GM12891 (cell line): Measurements from ENCODE around the gene FASTKD3.

Experiments used
- PAX5 ChIP-seq: IDR thresholded peaks from 2 replicates; pipeline ENCODE4 v1.6.1; 2011; ENCODE audit warnings: low read length, moderate library complexity, mild to moderate bottlenecking; ENCODE audit not compliant: insufficient read depth, severe bottlenecking
- POLR2A ChIP-seq: IDR thresholded peaks from 2 replicates; pipeline ENCODE4 v1.6.1; 2011; ENCODE audit warnings: low read depth, low read length, control low read depth
- POLR2AphosphoS5 ChIP-seq: IDR thresholded peaks from 2 replicates; pipeline ENCODE4 v1.6.1; 2011; ENCODE audit warnings: low read depth, low read length, control low read depth
- POU2F2 ChIP-seq: IDR thresholded peaks from 2 replicates; pipeline ENCODE4 v1.6.1; 2011; ENCODE audit warnings: low read depth, mild to moderate bottlenecking, control low read depth, low read length, moderate library complexity
- SPI1 ChIP-seq: IDR thresholded peaks from 2 replicates; pipeline ENCODE4 v1.6.1; 2011; ENCODE audit warnings: low read depth, low read length, control low read depth

- TF ChIP-seq POLR2AphosphoS5 (no peak), PAX5 (no peak), POLR2A (no peak), POU2F2 (no peak), SPI1 (no peak)
Observed at GRCh38 chr5:7834982-7835381, 33.8 kb downstream of the FASTKD3 start.
